GM10248 (cell line): ENCODE data around the gene PSMG3.

Experiments used
- CTCF ChIA-PET: fragments of 300-600 bp; sonication (Branson Sonifier 250); formaldehyde crosslinking; extraction: SDS; loops from one replicate; lab custom pipeline; 2021; ENCODE audit warnings: antibody characterized with exemption; lab: Yijun Ruan, JAX
- POLR2A ChIA-PET: fragments of 350-650 bp; sonication (Branson Sonifier 250); formaldehyde crosslinking; extraction: SDS; loops from one replicate; lab custom pipeline; 2020; ENCODE audit warnings: antibody characterized with exemption; lab: Yijun Ruan, JAX
- DNase-seq: peaks from one replicate; pipeline ENCODE4 v3.0.0; 2012; ENCODE audit errors: extremely low spot score
- TF ChIP-seq, protein P1 (sequence below): IDR thresholded peaks from 2 replicates; pipeline ENCODE4 v1.5.1; 2012; ENCODE audit warnings: mild to moderate bottlenecking, low read depth; ENCODE audit errors: extremely low read depth, missing control alignments, control extremely low read depth

Gene PSMG3

DNA sequence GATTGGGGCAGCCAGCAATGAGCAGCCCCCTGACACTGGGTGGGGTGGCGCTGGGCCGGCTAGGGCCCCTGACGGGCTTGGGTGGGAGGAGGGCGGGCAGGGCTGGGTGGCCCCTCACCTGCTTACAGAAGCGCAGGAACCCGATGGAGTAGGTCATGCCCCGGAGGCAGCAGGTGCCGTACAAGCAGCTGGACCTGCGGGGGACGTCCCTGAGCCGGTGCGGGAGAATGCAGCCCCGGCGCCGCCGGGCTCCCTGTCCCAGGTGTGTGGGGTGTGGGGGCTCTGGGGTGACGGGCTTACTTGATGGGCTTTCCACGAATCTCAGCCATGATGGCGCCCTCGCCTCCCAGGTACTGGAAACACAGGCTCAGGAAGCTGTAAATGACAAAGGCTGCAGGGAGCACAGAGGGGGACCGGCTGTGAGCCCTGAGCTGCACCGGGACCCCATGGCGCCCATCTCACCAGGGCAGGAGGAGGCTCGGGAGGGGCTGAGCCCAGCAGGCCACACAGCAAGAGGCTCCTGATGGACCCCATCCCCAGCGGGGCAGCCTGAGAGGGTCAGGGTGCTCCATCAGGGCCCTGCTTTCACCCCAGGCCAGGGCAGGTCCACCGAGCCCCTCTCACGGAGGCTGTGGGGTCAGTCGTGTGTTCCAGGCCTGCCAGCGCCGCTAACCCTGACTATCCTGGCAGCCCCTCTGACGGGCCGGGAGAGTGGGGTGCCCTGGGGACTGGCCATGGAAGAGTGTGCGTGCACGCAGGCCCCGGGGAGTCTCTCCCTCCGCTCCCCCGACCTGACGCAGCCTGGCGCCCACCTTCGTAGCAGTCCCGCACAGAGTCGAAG lies 19.6 kb downstream of the PSMG3 start:
- DNase-seq, result no peak
- TF ChIP-seq, protein P1, sequence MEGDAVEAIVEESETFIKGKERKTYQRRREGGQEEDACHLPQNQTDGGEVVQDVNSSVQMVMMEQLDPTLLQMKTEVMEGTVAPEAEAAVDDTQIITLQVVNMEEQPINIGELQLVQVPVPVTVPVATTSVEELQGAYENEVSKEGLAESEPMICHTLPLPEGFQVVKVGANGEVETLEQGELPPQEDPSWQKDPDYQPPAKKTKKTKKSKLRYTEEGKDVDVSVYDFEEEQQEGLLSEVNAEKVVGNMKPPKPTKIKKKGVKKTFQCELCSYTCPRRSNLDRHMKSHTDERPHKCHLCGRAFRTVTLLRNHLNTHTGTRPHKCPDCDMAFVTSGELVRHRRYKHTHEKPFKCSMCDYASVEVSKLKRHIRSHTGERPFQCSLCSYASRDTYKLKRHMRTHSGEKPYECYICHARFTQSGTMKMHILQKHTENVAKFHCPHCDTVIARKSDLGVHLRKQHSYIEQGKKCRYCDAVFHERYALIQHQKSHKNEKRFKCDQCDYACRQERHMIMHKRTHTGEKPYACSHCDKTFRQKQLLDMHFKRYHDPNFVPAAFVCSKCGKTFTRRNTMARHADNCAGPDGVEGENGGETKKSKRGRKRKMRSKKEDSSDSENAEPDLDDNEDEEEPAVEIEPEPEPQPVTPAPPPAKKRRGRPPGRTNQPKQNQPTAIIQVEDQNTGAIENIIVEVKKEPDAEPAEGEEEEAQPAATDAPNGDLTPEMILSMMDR, result no peak
- ChIA-PET CTCF (no interaction called here), POLR2A (no interaction called here)

DNA sequence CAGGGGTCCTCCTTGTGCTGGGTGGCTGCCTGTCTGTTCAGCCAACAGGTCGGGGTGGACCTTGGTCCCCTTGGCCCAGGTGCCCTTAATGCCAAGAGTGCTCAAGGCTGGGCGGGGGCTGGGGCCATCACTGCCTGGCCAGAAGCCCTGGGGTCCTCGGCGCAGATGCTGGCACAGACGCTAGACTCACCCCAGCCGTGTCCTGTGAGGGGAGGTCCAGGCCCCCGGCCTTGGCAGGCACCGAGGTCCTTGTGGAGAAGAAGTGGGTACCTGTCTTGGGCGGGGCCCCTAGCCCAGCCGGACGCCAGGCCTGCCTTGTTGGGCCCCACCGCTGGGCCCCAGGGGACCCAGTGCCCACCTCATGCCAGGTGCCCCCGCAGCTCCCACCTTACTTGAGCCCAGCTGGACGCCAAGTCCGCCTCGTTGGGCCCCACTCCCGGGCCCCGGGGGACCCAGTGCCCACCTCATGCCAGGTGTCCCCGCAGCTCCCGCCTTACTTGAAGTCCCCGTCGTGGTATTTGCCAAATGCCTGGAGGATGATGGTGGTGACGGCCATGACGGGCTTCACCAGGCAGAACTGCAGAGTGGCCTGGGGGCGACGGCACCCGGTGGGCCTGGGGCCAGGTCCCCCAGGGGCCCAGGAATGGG lies 20.4 kb downstream of the PSMG3 start:
- ChIA-PET CTCF (no interaction called here), POLR2A (no interaction called here)
- no peak for DNase-seq
- TF ChIP-seq, protein P1, result no peak

DNA sequence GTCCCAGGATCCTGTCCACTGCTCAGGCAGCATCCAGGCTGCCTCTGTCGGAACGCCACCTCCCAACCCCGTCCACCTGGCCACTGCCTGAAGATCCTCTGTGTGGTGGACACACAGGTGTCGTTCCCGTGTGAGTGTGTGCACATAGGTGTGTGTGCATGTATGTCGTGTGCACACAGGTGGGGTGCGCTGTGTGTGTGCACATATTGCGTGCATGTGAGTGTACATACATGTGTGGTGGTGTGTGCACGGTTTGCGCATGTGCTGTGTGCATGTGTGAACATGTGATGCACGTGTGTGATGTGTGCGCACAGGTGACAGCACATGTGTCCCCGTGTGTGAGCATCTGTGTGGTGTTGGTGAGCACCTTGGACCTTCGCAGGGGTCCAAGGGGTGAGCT lies 20.9 kb downstream of the PSMG3 start:
- CTCF ChIA-PET, result no interaction called here
- TF ChIP-seq, protein P1, result no peak
- DNase-seq, result no peak
- POLR2A ChIA-PET, result no interaction called here

DNA sequence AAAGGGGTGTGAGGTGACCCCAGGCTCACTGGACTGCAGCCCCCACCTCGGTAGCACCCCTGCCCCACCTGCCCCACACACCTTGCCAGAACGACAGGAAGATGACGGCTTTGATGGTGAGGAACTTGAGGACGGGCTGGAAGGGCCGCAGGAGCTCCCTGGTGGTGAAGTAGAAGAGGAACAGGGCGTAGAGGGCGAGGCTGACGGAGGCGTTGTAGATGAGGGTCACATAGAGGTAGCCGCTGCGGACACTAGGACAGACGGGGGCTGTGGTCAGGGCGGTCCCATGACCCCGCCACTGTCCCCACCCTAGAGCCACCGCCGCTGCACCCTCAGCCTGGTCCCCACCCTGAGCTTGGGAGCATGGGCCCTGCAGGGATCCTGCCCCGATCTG lies 21.4 kb downstream of the PSMG3 start:
- CTCF ChIA-PET, result no interaction called here
- POLR2A ChIA-PET, result no interaction called here
- TF ChIP-seq, protein P1, result no peak
- DNase-seq, result no peak

DNA sequence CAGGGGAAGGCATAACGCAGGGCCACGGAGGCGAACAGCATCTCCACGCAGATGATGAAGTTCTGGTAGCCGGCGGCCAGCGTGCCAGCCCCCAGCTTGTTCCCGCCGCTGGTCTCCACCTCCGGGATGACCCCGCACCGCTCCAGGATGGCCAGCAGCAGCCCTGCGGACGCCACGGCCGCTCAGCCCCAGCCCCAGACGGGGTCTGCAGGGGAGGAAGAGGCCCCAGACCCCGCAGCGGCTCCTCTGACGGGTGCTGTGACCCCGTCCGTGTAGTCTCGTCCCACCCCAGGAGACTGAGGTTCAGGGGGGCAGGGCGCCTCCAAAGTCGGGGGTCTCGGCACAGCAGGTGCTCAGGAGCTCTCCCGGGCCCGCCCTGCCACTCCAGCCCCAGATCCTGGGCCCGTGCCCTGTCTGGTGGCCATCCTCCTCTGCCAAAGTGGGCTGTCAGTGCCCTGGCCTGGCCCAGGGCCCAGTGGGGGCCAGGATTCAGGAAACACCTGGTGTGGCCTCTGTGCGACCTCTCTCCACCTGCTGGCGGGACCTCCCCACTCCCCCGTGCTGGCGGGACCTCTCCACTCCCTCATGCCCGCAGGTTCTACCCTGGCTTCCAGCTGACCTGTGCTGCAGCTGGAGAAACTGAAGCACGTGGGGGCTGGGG lies 21.9 kb downstream of the PSMG3 start:
- DNase-seq, result no peak
- ChIA-PET CTCF (interaction anchor here (1.4 kb wide), 1 partner anchor 10 kb away, joined by 3 read pairs; no protein-coding TSS in a partner anchor), POLR2A (no interaction called here)
- TF ChIP-seq, protein P1, result no peak

DNA sequence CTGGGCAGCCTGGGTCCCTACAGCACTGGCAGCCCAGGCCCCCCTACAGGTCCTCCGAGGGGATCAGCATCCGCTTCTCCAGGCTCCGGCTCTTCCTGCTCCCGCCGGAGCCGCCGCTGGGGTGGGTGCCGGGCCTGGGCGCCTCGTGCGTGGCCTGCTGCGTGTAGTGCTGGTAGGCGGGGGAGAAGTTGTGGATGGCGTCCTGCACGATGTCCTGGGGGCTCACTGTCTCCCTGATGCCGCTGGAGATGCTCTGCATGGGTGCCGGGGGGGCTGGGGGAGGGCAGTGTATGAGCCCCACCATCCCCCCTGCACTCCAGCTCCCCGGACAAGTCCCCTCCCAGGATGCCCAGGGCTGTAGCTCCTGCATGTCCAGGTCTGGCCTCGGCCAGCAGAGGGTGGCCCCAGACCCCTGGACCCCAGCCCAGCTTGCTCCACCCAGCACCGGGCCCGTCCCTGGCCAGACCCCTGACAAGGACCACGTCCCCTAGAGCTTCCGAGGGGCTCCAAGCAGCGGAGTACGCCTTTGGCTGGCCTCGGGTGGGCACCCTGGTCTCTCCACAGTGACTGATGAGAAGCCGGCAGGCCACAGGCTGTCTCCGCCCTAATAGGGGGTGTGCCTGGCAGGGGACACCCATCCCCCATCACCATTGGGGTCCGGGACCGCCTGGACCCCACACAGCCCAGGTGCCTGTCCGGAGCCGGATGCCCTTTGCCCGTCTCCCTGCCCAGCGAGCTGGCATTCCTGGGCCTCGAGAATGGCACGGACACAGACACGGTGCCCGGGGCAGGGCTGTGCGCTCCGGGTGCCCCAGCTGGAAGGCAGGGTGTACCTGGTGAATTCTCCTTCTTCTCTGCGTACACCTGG lies 22.7 kb downstream of the PSMG3 start:
- TF ChIP-seq, protein P1, result no peak
- POLR2A ChIA-PET, result no interaction called here
- DNase-seq, result no peak
- CTCF ChIA-PET, result interaction anchor here (1.4 kb wide), 1 partner anchor 11 kb away, joined by 3 read pairs; no protein-coding TSS in a partner anchor
